GM23338 (cell line): ENCODE data around the gene KLHDC7B.

ENCODE experiments used
- CTCF ChIP-seq, 2 experiments: fragments of 200-600 bp in 1 of 2; sonication (generic) in 1 of 2; conservative IDR thresholded peaks; 2 replicates each; pipeline versions ENCODE4 v1.5.1 to v1.6.1; 2016 to 2017; ENCODE audit warnings: antibody characterized with exemption in 2 of 2, low read depth in 2 of 2, mild to moderate bottlenecking in 2 of 2, moderate library complexity in 1 of 2
- EZH2phosphoT487 ChIP-seq: fragments of 200-600 bp; sonication (generic); IDR thresholded peaks from one replicate; pipeline ENCODE4 v1.8.1; 2018; ENCODE audit warnings: antibody characterized with exemption; ENCODE audit not compliant: unreplicated experiment

- no peak for TF ChIP-seq CTCF (conservative IDR thresholded peaks at IDR 0.05; ENCODE audit: low read depth in 2 of 2)
- TF ChIP-seq EZH2phosphoT487 = no peak
Measured at GRCh38 chr22:50569896-50570535, 24.3 kb downstream of the KLHDC7B start.
